ENCODE measurements around the gene KATNAL1. TPM values are rescaled to one million over a fixed set of nuclear protein-coding genes. Genes with fewer than 3 reads are reported as not detected.

Gene KATNAL1
- total RNA-seq, 1 donor = 15.9 TPM

- no peak for DNase-seq (ENCODE audit: insufficient read length, low spot score, missing footprints)
- Histone ChIP-seq H3K27ac (ENCODE audit: low read depth, low read length) (no peak overlapping the region), H4K20me1 (ENCODE audit: insufficient read depth, low read length) (no peaks in the 10 kb centered on the region), H3K36me3 (ENCODE audit: insufficient read depth, low read length) (peaks cover 14% of the 10 kb centered on the region), H3K79me2 (ENCODE audit: insufficient read depth, low read length) (peaks cover 12% of the 10 kb centered on the region), H3K9me3 (ENCODE audit: low read depth, low read length) (no peaks in the 10 kb centered on the region), H3K4me1 (ENCODE audit: insufficient read depth, low read length) (no peaks in the 10 kb centered on the region), H3K4me3 (ENCODE audit: insufficient read depth, low read length) (no peak overlapping the region), H3K4me2 (ENCODE audit: insufficient read depth, low read length) (no peak overlapping the region), H2AFZ (ENCODE audit: low read length) (no peak overlapping the region), H3K27me3 (ENCODE audit: insufficient read depth, low read length) (no peaks in the 10 kb centered on the region)
- TF ChIP-seq CTCF (IDR thresholded peaks at IDR 0.05; ENCODE audit: extremely low read depth, low read depth, low read length) = no peak
Observed at GRCh38 chr13:30212256-30212655, 95.1 kb downstream of the KATNAL1 start.

- H3K79me2 ChIP-seq (ENCODE audit: insufficient read depth, low read length) = peaks cover 12% of the 10 kb centered on the region
- no peaks in the 10 kb centered on the region for H3K9me3 ChIP-seq (ENCODE audit: low read depth, low read length)
- no peaks in the 10 kb centered on the region for H4K20me1 ChIP-seq (ENCODE audit: insufficient read depth, low read length)
- H3K27me3 ChIP-seq (ENCODE audit: insufficient read depth, low read length) = no peaks in the 10 kb centered on the region
- H3K4me2 ChIP-seq (ENCODE audit: insufficient read depth, low read length) = no peak overlapping the region
- DNase-seq (ENCODE audit: insufficient read length, low spot score, missing footprints) = no peak
- peaks cover 14% of the 10 kb centered on the region for H3K36me3 ChIP-seq (ENCODE audit: insufficient read depth, low read length)
- H3K27ac ChIP-seq (ENCODE audit: low read depth, low read length) = no peak overlapping the region
- H3K4me1 ChIP-seq (ENCODE audit: insufficient read depth, low read length) = no peaks in the 10 kb centered on the region
- H2AFZ ChIP-seq (ENCODE audit: low read length) = no peak overlapping the region
- no peak overlapping the region for H3K4me3 ChIP-seq (ENCODE audit: insufficient read depth, low read length)
- no peak for TF ChIP-seq CTCF (IDR thresholded peaks at IDR 0.05; ENCODE audit: extremely low read depth, low read depth, low read length)
Observed at GRCh38 chr13:30211745-30212144, 95.6 kb downstream of the KATNAL1 start.

GRCh38 chr13:30204564-30204963 is 102.8 kb downstream of the KATNAL1 start:
- peaks cover 14% of the 10 kb centered on the region for H3K36me3 ChIP-seq (ENCODE audit: insufficient read depth, low read length)
- H3K79me2 ChIP-seq (ENCODE audit: insufficient read depth, low read length) = no peaks in the 10 kb centered on the region
- no peaks in the 10 kb centered on the region for H3K9me3 ChIP-seq (ENCODE audit: low read depth, low read length)
- no peak overlapping the region for H3K4me2 ChIP-seq (ENCODE audit: insufficient read depth, low read length)
- no peak for DNase-seq (ENCODE audit: insufficient read length, low spot score, missing footprints)
- H3K4me1 ChIP-seq (ENCODE audit: insufficient read depth, low read length) = no peaks in the 10 kb centered on the region
- no peak for TF ChIP-seq CTCF (IDR thresholded peaks at IDR 0.05; ENCODE audit: extremely low read depth, low read depth, low read length)
- no peak overlapping the region for H3K4me3 ChIP-seq (ENCODE audit: insufficient read depth, low read length)
- H2AFZ ChIP-seq (ENCODE audit: low read length) = no peak overlapping the region
- no peaks in the 10 kb centered on the region for H4K20me1 ChIP-seq (ENCODE audit: insufficient read depth, low read length)
- no peak overlapping the region for H3K27ac ChIP-seq (ENCODE audit: low read depth, low read length)
- H3K27me3 ChIP-seq (ENCODE audit: insufficient read depth, low read length) = no peaks in the 10 kb centered on the region

- H3K36me3 ChIP-seq (ENCODE audit: insufficient read depth, low read length) = no peaks in the 10 kb centered on the region
- H4K20me1 ChIP-seq (ENCODE audit: insufficient read depth, low read length) = no peaks in the 10 kb centered on the region
- H3K4me2 ChIP-seq (ENCODE audit: insufficient read depth, low read length) = no peak overlapping the region
- DNase-seq (ENCODE audit: insufficient read length, low spot score, missing footprints) = no peak
- TF ChIP-seq CTCF (IDR thresholded peaks at IDR 0.05; ENCODE audit: extremely low read depth, low read depth, low read length) = no peak
- H3K9me3 ChIP-seq (ENCODE audit: low read depth, low read length) = no peaks in the 10 kb centered on the region
- no peak overlapping the region for H2AFZ ChIP-seq (ENCODE audit: low read length)
- H3K4me1 ChIP-seq (ENCODE audit: insufficient read depth, low read length) = peaks cover 4% of the 10 kb centered on the region
- no peak overlapping the region for H3K4me3 ChIP-seq (ENCODE audit: insufficient read depth, low read length)
- no peaks in the 10 kb centered on the region for H3K79me2 ChIP-seq (ENCODE audit: insufficient read depth, low read length)
- no peak overlapping the region for H3K27ac ChIP-seq (ENCODE audit: low read depth, low read length)
- H3K27me3 ChIP-seq (ENCODE audit: insufficient read depth, low read length) = no peaks in the 10 kb centered on the region
Observed at GRCh38 chr13:30196025-30196424, 111.3 kb downstream of the KATNAL1 start.

All from osteoblast (primary cell).